Measurements from ENCODE around the gene APEH.

Gene APEH

DNA sequence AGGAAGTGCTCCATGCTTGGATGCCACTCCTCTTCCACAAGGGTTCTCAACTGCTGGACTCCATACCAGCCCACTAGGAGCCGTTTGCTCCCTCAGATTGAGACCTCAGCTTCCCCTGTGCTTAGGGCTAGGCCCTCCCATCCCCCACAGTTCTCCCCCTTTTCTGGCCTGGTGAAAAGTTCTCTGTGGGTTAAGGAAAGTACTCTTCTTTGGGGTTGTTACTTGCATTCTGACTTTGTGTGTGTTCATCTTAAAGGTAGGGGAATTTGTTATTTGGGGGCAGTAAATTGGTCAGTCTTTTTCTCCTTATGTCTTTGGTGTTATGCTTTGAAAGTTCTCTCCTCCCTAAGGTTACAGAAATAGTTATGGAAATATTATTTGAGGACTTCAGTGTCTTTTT, 24.0 kb upstream of the APEH start:
- FAIRE-seq, result no peak
- DNase-seq (ENCODE audit: low spot score), result no peak

- FAIRE-seq (no peak), DNase-seq (ENCODE audit: low spot score) (no peak)
These were observed 23.5 kb upstream of the APEH start for GRCh38 chr3:49650637-49651036.

GRCh38 chr3:49652218-49652902, 21.8 kb upstream of the APEH start:
- FAIRE-seq (no peak), DNase-seq (ENCODE audit: low spot score) (no peak)

- FAIRE-seq (no peak), DNase-seq (ENCODE audit: low spot score) (no peak)
These were observed 21.2 kb upstream of the APEH start for GRCh38 chr3:49652903-49653415.

GRCh38 chr3:49653621-49654020, 20.5 kb upstream of the APEH start:
- DNase-seq (ENCODE audit: low spot score), result no peak
- FAIRE-seq, result no peak

DNA sequence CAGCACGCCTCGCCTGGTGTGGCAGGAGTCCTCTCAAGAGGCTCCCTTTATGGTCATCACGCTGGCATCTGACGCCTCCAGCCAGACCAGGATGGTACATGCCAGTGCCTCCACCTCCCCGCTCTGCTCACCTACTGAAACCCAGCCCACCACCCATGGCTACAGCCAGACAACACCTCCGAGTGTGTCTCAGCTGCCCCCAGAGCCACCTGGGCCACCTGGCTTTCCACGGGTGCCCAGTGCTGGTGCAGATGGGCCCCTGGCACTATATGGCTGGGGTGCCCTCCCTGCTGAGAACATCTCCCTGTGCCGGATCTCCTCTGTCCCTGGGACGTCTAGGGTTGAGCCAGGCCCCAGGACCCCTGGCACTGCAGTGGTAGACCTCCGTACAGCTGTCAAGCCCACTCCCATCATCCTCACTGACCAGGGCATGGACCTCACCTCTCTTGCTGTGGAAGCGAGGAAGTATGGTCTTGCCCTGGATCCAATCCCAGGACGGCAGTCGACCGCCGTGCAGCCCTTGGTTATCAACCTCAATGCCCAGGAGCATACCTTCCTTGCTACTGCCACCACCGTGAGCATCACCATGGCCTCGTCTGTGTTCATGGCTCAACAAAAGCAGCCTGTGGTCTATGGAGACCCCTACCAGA, 19.9 kb upstream of the APEH start:
- FAIRE-seq, result no peak
- DNase-seq (ENCODE audit: low spot score), result no peak

DNA sequence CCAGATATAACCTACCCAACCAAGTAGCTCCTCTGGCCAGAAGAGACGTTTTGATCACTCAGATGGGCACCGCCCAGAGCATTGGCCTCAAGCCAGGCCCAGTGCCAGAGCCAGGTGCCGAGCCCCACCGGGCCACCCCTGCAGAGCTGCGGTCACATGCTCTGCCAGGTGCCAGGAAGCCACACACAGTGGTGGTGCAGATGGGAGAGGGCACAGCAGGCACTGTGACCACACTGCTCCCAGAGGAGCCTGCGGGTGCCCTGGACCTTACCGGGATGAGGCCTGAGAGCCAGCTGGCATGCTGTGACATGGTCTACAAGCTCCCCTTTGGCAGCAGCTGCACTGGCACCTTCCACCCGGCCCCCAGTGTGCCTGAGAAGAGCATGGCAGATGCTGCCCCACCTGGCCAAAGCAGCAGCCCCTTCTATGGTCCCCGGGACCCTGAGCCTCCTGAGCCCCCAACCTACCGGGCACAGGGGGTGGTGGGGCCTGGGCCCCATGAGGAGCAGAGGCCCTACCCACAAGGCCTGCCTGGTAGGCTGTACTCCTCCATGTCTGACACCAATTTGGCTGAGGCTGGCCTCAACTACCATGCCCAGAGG, 19.1 kb upstream of the APEH start:
- FAIRE-seq (no peak), DNase-seq (ENCODE audit: low spot score) (no peak)

GRCh38 chr3:49655731-49656285, 18.3 kb upstream of the APEH start:
- no peak for DNase-seq (ENCODE audit: low spot score)
- peak; percentile 74 for FAIRE-seq

DNA sequence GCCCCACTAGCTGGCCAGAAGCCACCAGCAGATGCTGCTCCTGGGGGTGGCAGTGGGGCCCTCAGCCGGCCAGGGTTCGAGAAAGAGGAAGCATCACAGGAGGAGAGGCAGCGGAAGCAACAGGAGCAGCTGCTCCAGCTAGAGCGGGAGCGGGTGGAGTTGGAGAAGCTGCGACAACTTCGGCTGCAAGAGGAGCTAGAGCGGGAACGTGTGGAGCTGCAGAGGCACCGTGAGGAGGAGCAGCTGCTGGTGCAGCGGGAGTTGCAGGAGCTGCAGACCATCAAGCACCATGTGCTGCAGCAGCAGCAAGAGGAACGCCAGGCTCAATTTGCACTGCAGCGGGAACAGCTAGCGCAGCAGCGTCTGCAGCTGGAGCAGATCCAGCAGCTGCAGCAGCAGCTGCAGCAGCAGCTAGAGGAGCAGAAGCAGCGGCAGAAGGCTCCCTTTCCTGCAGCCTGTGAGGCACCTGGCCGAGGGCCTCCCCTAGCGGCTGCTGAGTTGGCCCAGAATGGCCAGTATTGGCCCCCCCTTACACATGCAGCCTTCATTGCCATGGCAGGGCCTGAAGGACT, 17.5 kb upstream of the APEH start:
- DNase-seq (ENCODE audit: low spot score), result no peak
- no peak for FAIRE-seq

DNA sequence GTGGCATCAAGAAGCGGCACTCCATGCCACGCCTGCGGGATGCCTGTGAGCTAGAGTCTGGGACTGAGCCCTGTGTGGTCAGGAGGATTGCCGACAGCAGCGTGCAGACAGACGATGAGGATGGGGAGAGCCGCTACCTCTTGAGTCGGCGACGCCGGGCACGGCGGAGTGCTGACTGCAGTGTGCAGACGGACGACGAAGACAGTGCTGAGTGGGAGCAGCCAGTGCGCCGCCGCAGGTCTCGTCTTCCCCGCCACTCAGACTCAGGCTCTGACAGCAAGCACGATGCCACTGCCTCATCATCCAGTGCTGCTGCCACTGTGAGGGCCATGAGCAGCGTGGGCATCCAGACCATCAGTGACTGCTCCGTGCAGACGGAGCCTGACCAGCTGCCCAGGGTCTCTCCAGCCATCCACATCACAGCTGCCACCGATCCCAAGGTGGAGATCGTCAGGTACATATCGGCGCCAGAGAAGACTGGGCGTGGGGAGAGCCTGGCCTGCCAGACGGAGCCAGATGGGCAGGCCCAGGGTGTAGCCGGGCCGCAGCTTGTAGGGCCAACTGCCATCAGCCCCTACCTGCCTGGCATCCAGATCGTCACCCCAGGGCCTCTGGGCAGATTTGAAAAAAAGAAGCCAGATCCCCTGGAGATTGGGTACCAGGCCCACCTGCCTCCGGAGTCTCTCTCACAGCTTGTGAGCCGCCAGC, 16.8 kb upstream of the APEH start:
- FAIRE-seq (peak; percentile 48), DNase-seq (ENCODE audit: low spot score) (no peak)

GRCh38 chr3:49658711-49659110, 15.4 kb upstream of the APEH start:
- FAIRE-seq, result peak; percentile 55

GRCh38 chr3:49659756-49660155, 14.4 kb upstream of the APEH start:
- no peak for DNase-seq (ENCODE audit: low spot score)
- FAIRE-seq, result no peak

More at GRCh38 chr3:49658711-49659110, 15.4 kb upstream of the APEH start:
- DNase-seq (ENCODE audit: low spot score), result no peak

GRCh38 chr3:49661281-49661680, 12.9 kb upstream of the APEH start:
- peak; percentile 37 for DNase-seq (ENCODE audit: low spot score)

DNA sequence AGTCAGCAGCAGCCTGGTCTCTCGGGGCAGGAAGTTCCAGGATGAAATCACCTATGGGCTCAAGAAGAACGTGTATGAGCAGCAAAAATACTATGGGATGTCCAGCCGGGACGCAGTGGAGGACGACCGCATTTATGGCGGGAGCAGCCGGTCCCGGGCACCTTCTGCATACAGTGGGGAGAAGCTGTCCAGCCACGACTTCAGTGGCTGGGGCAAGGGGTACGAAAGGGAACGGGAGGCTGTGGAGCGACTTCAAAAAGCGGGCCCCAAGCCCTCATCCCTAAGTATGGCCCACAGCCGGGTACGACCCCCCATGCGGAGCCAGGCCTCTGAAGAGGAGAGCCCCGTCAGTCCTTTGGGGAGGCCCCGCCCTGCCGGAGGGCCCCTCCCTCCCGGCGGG, 12.1 kb upstream of the APEH start:
- DNase-seq (ENCODE audit: low spot score) (no peak), FAIRE-seq (no peak)

More at GRCh38 chr3:49661281-49661680, 12.9 kb upstream of the APEH start:
- peak; percentile 13 for FAIRE-seq

DNA sequence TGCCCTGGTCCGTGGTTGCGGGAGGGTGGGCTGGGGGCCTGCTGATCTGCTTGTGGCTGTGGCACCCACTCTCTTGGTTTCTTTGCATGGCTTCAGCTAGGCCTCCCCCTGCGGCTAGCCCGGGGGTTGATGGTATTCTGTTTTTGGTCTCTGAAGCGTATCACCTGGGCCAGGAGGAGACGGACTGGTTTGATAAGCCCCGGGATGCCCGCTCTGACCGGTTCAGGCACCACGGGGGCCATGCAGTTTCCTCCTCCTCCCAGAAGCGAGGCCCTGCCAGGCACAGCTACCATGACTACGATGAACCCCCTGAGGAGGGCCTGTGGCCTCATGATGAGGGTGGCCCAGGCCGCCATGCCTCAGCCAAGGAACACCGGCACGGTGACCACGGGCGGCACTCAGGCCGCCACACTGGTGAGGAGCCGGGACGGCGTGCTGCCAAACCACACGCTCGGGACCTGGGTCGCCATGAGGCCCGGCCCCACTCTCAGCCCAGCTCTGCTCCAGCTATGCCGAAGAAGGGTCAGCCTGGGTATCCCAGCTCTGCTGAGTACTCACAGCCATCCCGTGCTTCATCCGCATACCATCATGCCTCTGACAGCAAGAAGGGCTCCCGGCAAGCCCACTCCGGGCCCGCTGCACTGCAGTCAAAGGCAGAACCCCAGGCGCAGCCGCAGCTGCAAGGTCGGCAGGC, 11.3 kb upstream of the APEH start:
- no peak for DNase-seq (ENCODE audit: low spot score)

GRCh38 chr3:49663831-49664230, 10.3 kb upstream of the APEH start:
- FAIRE-seq, result no peak

More for the DNA sequence above, 11.3 kb upstream of the APEH start:
- FAIRE-seq, result no peak

GRCh38 chr3:49664300-49664699, 9.9 kb upstream of the APEH start:
- FAIRE-seq, result no peak

More at GRCh38 chr3:49663831-49664230, 10.3 kb upstream of the APEH start:
- DNase-seq (ENCODE audit: low spot score), result no peak

GRCh38 chr3:49665822-49666519, 8.2 kb upstream of the APEH start:
- no peak for FAIRE-seq
- no peak for DNase-seq (ENCODE audit: low spot score)

More at GRCh38 chr3:49664300-49664699, 9.9 kb upstream of the APEH start:
- DNase-seq (ENCODE audit: low spot score), result no peak

GRCh38 chr3:49666592-49666991, 7.6 kb upstream of the APEH start:
- DNase-seq (ENCODE audit: low spot score) (no peak), FAIRE-seq (no peak)
